ENCODE measurements around the gene PPP2R3A.

- TF ChIP-seq, protein P1, sequence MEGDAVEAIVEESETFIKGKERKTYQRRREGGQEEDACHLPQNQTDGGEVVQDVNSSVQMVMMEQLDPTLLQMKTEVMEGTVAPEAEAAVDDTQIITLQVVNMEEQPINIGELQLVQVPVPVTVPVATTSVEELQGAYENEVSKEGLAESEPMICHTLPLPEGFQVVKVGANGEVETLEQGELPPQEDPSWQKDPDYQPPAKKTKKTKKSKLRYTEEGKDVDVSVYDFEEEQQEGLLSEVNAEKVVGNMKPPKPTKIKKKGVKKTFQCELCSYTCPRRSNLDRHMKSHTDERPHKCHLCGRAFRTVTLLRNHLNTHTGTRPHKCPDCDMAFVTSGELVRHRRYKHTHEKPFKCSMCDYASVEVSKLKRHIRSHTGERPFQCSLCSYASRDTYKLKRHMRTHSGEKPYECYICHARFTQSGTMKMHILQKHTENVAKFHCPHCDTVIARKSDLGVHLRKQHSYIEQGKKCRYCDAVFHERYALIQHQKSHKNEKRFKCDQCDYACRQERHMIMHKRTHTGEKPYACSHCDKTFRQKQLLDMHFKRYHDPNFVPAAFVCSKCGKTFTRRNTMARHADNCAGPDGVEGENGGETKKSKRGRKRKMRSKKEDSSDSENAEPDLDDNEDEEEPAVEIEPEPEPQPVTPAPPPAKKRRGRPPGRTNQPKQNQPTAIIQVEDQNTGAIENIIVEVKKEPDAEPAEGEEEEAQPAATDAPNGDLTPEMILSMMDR (IDR thresholded peaks at IDR 0.05; ENCODE audit: low read depth, low read length), result no peak
- no peak for TF ChIP-seq POLR2A (IDR thresholded peaks at IDR 0.05; ENCODE audit: extremely low read depth, insufficient read length)
Observed at GRCh38 chr3:136036306-136036705, 70.8 kb downstream of the PPP2R3A start.
